Ishikawa (cell line): ENCODE results near the gene SIAH2.
A peak's percentile ranks its signal among the peaks of the same experiment; 100 is the strongest.

Experiments used
- CEBPB ChIP-seq: IDR thresholded peaks from 2 replicates; pipeline ENCODE4 v1.6.1; 2012
- CREB1 ChIP-seq: IDR thresholded peaks from 2 replicates; pipeline ENCODE4 v1.6.1; 2012; ENCODE audit warnings: low read depth
- EGR1 ChIP-seq: IDR thresholded peaks from 2 replicates; pipeline ENCODE4 v1.6.1; 2012
- EP300 ChIP-seq: IDR thresholded peaks from 2 replicates; pipeline ENCODE4 v1.6.1; 2012; ENCODE audit warnings: borderline replicate concordance
- FOXM1 ChIP-seq: IDR thresholded peaks from 2 replicates; pipeline ENCODE4 v1.6.1; 2012; ENCODE audit warnings: low read depth, borderline replicate concordance
- MAX ChIP-seq: IDR thresholded peaks from 2 replicates; pipeline ENCODE4 v1.6.1; 2012
- NFIC ChIP-seq: IDR thresholded peaks from 2 replicates; pipeline ENCODE4 v1.6.1; 2012
- RAD21 ChIP-seq: IDR thresholded peaks from 2 replicates; pipeline ENCODE4 v1.6.1; 2012; ENCODE audit warnings: low read depth
- TAF1 ChIP-seq: IDR thresholded peaks from 2 replicates; pipeline ENCODE4 v1.6.1; 2012; ENCODE audit warnings: low read depth, mild to moderate bottlenecking
- TCF12 ChIP-seq: IDR thresholded peaks from 2 replicates; pipeline ENCODE4 v1.6.1; 2012; ENCODE audit warnings: low read depth
- TEAD4 ChIP-seq: IDR thresholded peaks from 2 replicates; pipeline ENCODE4 v1.6.1; 2012
- USF1 ChIP-seq: IDR thresholded peaks from 2 replicates; pipeline ENCODE4 v1.6.1; 2012
- YY1 ChIP-seq: IDR thresholded peaks from 2 replicates; pipeline ENCODE4 v1.6.1; 2012; ENCODE audit warnings: low read depth
- ZBTB7A ChIP-seq: IDR thresholded peaks from 2 replicates; pipeline ENCODE4 v1.6.1; 2012; ENCODE audit warnings: low read depth
- TF ChIP-seq, protein P1 (sequence below): IDR thresholded peaks from 2 replicates; pipeline ENCODE4 v1.6.1; 2012; ENCODE audit warnings: low read depth, mild to moderate bottlenecking

Gene SIAH2, protein sequence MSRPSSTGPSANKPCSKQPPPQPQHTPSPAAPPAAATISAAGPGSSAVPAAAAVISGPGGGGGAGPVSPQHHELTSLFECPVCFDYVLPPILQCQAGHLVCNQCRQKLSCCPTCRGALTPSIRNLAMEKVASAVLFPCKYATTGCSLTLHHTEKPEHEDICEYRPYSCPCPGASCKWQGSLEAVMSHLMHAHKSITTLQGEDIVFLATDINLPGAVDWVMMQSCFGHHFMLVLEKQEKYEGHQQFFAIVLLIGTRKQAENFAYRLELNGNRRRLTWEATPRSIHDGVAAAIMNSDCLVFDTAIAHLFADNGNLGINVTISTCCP

GRCh38 chr3:150763122-150763840 lies at the start of gene SIAH2:
Gene SIAH2 (minus strand): TSS chr3:150763169. CDS start chr3:150762849, 320 bp downstream.
- TF ChIP-seq USF1 (peak; percentile 89), EP300 (no peak), TCF12 (peak; percentile 39; the same call in 1 of the 2 replicates), RAD21 (no peak), NFIC (peak; percentile 17; the same call in 1 of the 2 replicates), MAX (peak; percentile 70), CEBPB (peak; percentile 54; the same call in 1 of the 2 replicates), EGR1 (no peak), ZBTB7A (0 out of 2 replicates have a peak, but pooled peaks have one; percentile 25), TAF1 (peak; percentile 13), YY1 (no peak), FOXM1 (no peak), TEAD4 (0 out of 2 replicates have a peak, but pooled peaks have one; percentile 9), CREB1 (peak; percentile 72; the same call in 1 of the 2 replicates)
- TF ChIP-seq, protein P1, sequence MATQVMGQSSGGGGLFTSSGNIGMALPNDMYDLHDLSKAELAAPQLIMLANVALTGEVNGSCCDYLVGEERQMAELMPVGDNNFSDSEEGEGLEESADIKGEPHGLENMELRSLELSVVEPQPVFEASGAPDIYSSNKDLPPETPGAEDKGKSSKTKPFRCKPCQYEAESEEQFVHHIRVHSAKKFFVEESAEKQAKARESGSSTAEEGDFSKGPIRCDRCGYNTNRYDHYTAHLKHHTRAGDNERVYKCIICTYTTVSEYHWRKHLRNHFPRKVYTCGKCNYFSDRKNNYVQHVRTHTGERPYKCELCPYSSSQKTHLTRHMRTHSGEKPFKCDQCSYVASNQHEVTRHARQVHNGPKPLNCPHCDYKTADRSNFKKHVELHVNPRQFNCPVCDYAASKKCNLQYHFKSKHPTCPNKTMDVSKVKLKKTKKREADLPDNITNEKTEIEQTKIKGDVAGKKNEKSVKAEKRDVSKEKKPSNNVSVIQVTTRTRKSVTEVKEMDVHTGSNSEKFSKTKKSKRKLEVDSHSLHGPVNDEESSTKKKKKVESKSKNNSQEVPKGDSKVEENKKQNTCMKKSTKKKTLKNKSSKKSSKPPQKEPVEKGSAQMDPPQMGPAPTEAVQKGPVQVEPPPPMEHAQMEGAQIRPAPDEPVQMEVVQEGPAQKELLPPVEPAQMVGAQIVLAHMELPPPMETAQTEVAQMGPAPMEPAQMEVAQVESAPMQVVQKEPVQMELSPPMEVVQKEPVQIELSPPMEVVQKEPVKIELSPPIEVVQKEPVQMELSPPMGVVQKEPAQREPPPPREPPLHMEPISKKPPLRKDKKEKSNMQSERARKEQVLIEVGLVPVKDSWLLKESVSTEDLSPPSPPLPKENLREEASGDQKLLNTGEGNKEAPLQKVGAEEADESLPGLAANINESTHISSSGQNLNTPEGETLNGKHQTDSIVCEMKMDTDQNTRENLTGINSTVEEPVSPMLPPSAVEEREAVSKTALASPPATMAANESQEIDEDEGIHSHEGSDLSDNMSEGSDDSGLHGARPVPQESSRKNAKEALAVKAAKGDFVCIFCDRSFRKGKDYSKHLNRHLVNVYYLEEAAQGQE = no peak

DNA sequence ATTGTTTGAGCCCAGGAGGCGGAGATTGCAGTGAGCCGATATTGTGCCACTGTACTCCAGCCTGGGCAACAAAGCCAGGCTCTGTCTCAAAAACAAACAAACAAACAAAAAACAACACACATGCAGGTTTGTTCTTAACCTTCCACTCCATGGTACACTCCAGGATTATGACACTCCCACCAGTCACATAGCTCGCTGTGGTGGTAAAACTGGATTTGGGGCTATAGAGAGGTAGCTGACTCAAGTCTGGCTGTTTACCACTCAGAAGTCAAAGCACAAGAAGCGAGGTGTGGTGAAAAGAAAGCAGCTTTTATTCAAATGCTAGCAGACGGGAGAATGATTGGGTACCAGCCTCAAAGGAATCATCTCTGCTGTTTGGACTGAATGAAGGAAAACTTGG lies 49.0 kb upstream of the SIAH2 start:
- TF ChIP-seq MAX (no peak), NFIC (no peak), TAF1 (no peak), EP300 (no peak), TEAD4 (no peak), RAD21 (no peak), YY1 (no peak), USF1 (no peak)
- TF ChIP-seq, protein P1 = no peak

DNA sequence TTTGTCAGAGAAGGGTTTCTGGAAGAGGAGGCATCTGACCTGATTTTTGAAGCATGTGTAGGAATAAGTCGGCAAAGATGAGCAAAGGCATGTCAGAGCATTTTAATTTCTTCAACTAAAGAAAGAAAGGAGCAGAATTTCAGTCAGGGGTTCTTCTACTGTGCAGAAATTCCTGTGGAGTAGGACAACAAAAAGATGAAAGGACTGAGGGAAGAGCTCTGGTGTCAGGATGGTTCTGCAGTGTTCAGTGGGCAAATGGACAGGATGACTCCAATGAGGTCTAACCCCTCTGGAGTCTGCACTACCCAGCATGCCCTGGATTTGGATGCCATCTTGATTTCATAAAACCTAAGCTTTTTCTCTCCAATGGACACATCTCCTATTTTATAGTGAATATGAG lies 47.7 kb upstream of the SIAH2 start:
- TF ChIP-seq USF1 (no peak), EGR1 (no peak), CEBPB (no peak), TAF1 (no peak), CREB1 (no peak), ZBTB7A (no peak), NFIC (no peak), MAX (no peak)

DNA sequence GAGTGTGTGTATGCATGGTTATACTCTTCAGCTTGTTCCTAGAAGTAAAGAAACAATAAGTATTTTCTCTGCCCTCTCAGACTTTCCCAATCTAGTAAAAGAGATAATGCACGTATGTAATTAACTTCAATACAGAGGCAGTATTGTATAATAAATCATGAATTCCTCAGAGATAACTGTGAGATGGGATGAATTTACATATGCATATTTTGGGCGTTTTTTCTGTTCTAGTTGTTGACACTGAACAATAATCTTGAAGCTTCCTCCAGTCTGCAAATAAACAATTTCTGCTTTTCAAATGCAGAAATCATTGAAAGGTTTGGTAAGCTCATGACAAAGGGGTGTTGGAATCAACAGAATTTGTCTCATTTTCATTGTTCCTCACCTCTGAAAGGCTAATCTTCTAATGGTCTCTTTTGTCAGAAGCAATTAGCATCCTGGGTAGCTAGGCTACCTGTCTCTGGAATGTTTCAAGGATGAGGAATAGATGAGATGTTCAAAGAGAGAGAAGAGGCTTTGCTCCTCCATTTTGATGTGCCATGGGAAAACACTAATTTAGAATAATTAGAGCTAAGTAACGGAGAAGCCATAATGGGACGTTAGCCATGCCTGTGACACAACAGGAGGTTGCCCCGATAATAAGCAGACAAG lies 43.3 kb upstream of the SIAH2 start:
- no peak for TF ChIP-seq CREB1
- TF ChIP-seq EGR1 = no peak
- TF ChIP-seq TEAD4 = no peak
- TF ChIP-seq RAD21 = no peak
- no peak for TF ChIP-seq MAX
- TF ChIP-seq ZBTB7A = no peak
- TF ChIP-seq CEBPB = no peak
- no peak for TF ChIP-seq FOXM1
- no peak for TF ChIP-seq TCF12
- no peak for TF ChIP-seq NFIC
- TF ChIP-seq EP300 = no peak
- no peak for TF ChIP-seq TAF1
- TF ChIP-seq, protein P1 = no peak
- TF ChIP-seq USF1 = no peak
- TF ChIP-seq YY1 = no peak
